Naive B cell (primary cell): Measurements from ENCODE around the gene PKMYT1. TPM values are rescaled to one million over a fixed set of nuclear protein-coding genes. Genes with fewer than 3 reads are reported as not detected.

Source experiments
- ATAC-seq, 2 donors: fragments of 150-1000 bp; cut with Tn5 transposase; 2 replicates each; pipeline ENCODE4 v1.10.0; 2021; ENCODE audit warnings: low read depth in 2 of 2, mild to moderate bottlenecking in 2 of 2, moderate library complexity in 2 of 2
- DNase-seq: peaks from one replicate; pipeline ENCODE4 v3.0.0; 2022
- H3K27ac Mint-ChIP-seq, 6 donors: one replicate each; pipeline ENCODE4 v1.8.0; 2020 to 2022; ENCODE audit warnings: mild to moderate bottlenecking in 6 of 6, mixed read lengths in 6 of 6, moderate library complexity in 5 of 6, inconsistent platforms in 2 of 6
- H3K27me3 Mint-ChIP-seq, 3 donors: one replicate each; pipeline ENCODE4 v1.8.0; 2021 to 2022; ENCODE audit warnings: mixed read lengths in 3 of 3, mild to moderate bottlenecking in 1 of 3
- H3K36me3 Mint-ChIP-seq, 2 donors: one replicate each; pipeline ENCODE4 v1.8.0; 2020 to 2022; ENCODE audit warnings: mixed read lengths in 2 of 2, inconsistent platforms in 1 of 2, mild to moderate bottlenecking in 1 of 2
- H3K4me1 Mint-ChIP-seq, 3 donors: one replicate each; pipeline ENCODE4 v1.8.0; 2020 to 2022; ENCODE audit warnings: mixed read lengths in 3 of 3, inconsistent platforms in 1 of 3, mild to moderate bottlenecking in 1 of 3, moderate library complexity in 1 of 3
- H3K4me3 Mint-ChIP-seq, 8 donors: one replicate each; pipeline ENCODE4 v1.8.0; 2020 to 2022; ENCODE audit warnings: mild to moderate bottlenecking in 8 of 8, mixed read lengths in 8 of 8, moderate library complexity in 8 of 8, inconsistent platforms in 2 of 8
- H3K9me3 Mint-ChIP-seq, 7 donors: one replicate each; pipeline ENCODE4 v1.8.0; 2020 to 2022; ENCODE audit warnings: mixed read lengths in 7 of 7, mild to moderate bottlenecking in 5 of 7, inconsistent platforms in 2 of 7, moderate library complexity in 1 of 7
- polyA plus RNA-seq, 6 donors: library from polyadenylated mRNA; unstranded; fragments of 300-500 nt; fragmentation: Illumina TruSeq; gene quantifications; one replicate each; pipeline ENCODE4 v1.2.3, GENCODE V29; 2021; ENCODE audit warnings: low read depth in 6 of 6

Gene PKMYT1
- polyA plus RNA-seq, 6 donors from 2014 or later, result 0.45 to 0.88 (median 0.62) TPM; not detected in 2

DNA sequence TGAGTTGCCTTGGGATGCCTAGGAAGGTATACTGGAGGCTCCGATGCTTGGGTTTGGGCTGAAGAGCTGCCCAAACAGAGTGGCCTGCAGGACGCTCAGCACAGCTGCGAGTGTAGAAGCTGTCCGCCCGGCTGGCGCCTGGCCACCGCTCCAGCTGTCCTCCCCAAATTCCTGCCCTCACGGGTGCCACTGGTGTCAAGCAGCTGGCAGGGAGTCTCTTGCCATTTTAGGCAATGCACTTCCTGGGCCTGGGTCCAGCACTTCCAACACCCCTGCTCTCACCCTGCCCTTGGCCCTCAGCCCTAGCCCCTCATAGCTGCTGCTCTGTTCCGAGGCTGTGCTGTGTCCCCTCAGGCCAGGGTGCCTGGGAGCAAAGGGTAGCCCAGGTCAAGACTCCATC is 5.2 kb upstream of the PKMYT1 start:
- Mint-ChIP-seq H3K27ac (no peak overlapping the region), H3K27me3 (peaks cover 0 to 35% (median 22%) of the 10 kb centered on the region in 3 donors), H3K4me1 (peaks cover 10 to 26% (median 23%) of the 10 kb centered on the region in 3 donors), H3K36me3 (no peaks in the 10 kb centered on the region), H3K4me3 (peak overlapping the region in 1 of 8 donors; percentile 5), H3K9me3 (no peaks in the 10 kb centered on the region)
- no peak for DNase-seq
- ATAC-seq, result no peak

DNA sequence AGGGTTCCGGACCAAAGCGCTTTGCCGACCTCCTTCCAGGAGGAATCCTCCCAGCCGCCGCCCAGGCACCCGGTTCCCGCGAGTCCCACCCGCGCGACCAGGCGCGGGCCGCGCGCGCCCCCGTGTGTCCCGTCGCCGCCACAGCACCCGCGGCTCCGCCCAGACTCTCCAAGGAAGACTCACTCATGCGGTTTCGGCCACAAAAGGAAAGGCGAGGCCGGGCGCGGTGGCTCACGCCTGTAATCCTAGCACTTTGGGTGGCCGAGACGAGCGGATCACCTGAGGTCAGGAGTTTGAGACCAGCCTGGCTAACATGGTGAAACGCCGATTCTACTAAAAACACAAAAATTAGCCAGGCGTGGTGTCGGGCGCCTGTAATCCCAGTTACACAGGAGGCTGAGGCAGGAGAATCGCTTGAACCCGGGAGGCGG is 3.5 kb upstream of the PKMYT1 start:
- H3K4me3 Mint-ChIP-seq, result peak overlapping the region; percentile 47 to 78 (median 54)
- DNase-seq (peak; percentile 49), ATAC-seq (peak; percentile 43 to 45)
- H3K27ac Mint-ChIP-seq, result peak overlapping the region in 1 of 6 donors; percentile 77
- no peaks in the 10 kb centered on the region for H3K9me3 Mint-ChIP-seq
- no peaks in the 10 kb centered on the region for H3K36me3 Mint-ChIP-seq
- peaks cover 0 to 18% (median 5%) of the 10 kb centered on the region in 3 donors for H3K27me3 Mint-ChIP-seq
- peaks cover 13 to 29% (median 23%) of the 10 kb centered on the region in 3 donors for H3K4me1 Mint-ChIP-seq

DNA sequence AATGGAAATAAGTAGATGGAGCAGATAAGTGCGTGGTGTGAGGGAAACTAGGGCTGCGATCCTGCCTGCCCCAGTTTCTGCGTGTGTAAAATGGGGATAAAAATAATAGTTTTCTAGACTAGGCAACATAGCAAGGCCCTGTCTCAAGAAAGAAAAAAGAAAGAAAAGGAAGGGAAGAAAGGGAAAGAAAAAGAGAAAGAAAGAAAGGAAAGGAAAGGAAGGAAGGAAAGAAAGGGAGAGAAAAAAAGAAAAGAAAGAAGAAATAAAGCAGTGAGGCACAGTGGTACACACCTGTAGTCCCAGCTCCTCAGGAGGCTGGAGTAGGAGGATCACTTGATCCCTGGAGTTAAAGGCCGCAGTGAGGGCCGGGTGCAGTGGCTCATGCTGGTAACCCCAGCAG is 2.2 kb upstream of the PKMYT1 start:
- Mint-ChIP-seq H3K4me1 (peaks cover 13 to 29% (median 23%) of the 10 kb centered on the region in 3 donors), H3K27ac (peak overlapping the region in 1 of 6 donors; percentile 82), H3K4me3 (peak overlapping the region in 7 of 8 donors; percentile 36 to 93 (median 79)), H3K9me3 (no peaks in the 10 kb centered on the region), H3K36me3 (no peaks in the 10 kb centered on the region), H3K27me3 (peaks cover 0 to 8% (median 0%) of the 10 kb centered on the region in 3 donors)
- DNase-seq, result no peak
- ATAC-seq, result no peak

DNA sequence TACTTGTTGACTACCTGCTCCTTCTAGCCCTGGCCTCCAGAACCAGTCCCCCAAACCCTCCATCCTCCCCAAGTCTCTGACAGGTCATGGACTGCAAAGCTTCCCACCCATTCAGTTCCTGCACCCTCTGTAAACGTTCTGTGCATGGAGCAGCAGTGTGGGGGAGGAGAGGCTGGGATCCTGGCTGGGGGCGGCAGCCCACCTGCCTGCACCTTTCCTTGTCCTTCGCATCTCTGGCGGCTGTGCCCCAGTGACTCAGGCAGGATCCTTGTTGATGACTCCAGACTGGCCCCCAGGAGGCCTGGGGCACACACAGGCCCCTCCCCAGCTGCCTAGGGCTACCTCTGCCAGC is 1.6 kb upstream of the PKMYT1 start:
- DNase-seq (no peak), ATAC-seq (no peak)
- Mint-ChIP-seq H3K27ac (peak overlapping the region in 4 of 6 donors; percentile 49 to 91 (median 54)), H3K36me3 (no peaks in the 10 kb centered on the region), H3K4me3 (peak overlapping the region; percentile 36 to 93 (median 80)), H3K27me3 (peaks cover 0 to 6% (median 3%) of the 10 kb centered on the region in 3 donors), H3K4me1 (peaks cover 13 to 29% (median 23%) of the 10 kb centered on the region in 3 donors), H3K9me3 (no peaks in the 10 kb centered on the region)

DNA sequence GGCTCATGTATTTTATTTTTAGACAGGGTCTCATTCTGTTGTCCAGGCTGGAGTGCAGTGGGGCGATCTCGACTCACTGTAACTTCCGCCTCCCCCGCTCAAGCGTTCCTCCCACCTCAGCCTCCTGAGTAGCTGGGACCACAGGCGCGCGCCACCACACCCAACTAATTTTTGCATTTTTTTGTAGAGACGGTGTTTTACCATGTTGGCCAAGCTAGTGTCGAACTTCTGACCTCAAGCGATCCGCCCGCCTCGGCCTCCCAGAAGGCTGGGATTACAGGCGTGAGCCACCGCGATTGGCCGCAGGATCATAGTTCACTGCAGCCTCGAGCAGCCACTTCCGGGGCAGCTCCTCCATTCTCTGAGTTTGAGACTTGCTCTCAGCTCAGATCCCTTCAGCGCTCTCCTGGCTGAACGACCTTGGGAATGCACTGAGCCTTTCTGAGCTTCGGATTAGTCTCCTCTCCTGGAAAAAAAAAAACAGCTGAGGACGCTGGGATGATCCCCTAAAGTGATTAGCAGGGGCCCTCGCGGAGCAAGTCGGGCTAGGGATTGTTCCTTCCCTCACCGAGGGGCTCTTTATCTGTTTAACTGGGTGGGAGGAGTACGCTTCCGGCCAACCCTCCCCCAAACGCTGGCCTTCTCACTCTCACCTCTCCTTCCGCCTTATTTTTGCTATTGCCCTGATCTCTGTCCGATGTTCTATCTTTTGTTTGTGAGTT is 1.1 kb upstream of the PKMYT1 start:
- H3K27ac Mint-ChIP-seq, result peak overlapping the region in 5 of 6 donors; percentile 21 to 91 (median 52)
- H3K27me3 Mint-ChIP-seq, result peaks cover 0 to 4% (median under 1%) of the 10 kb centered on the region in 3 donors
- H3K9me3 Mint-ChIP-seq, result no peaks in the 10 kb centered on the region
- DNase-seq (no peak), ATAC-seq (no peak)
- H3K4me1 Mint-ChIP-seq, result peaks cover 13 to 29% (median 23%) of the 10 kb centered on the region in 3 donors
- no peaks in the 10 kb centered on the region for H3K36me3 Mint-ChIP-seq
- H3K4me3 Mint-ChIP-seq, result peak overlapping the region; percentile 78 to 93 (median 84)

DNA sequence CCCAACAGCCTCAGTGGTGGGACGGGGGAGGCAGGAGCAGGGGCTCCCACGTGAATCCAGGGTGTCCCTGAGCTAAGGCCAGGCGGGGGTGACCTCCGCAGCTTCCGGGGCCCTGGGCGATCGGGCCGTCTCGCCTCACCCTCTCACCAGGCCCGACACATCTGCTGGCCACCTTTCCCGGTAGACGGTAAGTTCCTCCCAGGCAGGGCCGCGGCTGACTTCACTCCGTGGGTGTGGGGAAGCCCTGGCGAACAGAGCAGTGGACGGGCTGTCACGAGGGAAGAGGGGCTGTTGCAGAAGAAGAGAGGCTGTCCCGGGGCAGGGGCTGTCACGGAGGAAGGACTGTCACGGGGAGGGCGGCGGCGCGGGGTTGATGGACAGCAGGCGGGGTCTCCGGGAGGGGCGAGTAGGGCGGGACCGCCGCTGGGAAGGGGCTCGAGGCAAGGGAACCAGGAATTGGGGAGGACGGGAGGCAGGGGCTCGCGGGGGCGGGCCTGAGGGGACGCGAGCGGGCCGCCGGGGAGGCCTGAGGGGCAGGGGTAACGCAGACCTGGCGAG is 498 bp downstream of the PKMYT1 start:
- Mint-ChIP-seq H3K27ac (no peak overlapping the region), H3K36me3 (no peaks in the 10 kb centered on the region), H3K9me3 (no peaks in the 10 kb centered on the region), H3K27me3 (peaks cover 0 to 4% (median 0%) of the 10 kb centered on the region in 3 donors), H3K4me3 (peak overlapping the region in 7 of 8 donors; percentile 21 to 79 (median 53)), H3K4me1 (peaks cover 13 to 29% (median 23%) of the 10 kb centered on the region in 3 donors)
- DNase-seq (no peak), ATAC-seq (no peak)

DNA sequence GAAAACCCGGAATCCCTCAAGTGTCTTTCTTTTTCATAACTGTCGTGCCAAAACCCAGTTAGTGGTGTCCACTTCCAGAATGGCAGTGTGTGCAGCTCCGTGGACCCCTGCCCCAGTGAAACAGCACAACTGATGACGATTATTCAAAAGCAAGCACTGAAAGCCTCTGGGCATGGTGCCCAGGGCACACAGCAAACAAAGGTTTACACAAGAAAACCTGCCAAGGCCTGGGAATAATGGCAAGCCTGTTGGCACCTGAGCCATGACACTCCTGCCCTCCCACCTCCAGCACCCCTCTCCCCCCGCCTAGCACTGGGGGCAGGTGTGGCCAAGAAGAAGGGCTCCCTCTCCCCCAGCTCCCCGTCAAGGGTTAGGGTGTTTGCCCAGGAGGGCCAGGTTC is 2.8 kb downstream of the PKMYT1 start:
- ATAC-seq (no peak), DNase-seq (no peak)
- Mint-ChIP-seq H3K36me3 (no peaks in the 10 kb centered on the region), H3K27ac (no peak overlapping the region), H3K4me3 (peak overlapping the region in 2 of 8 donors; percentile 36 to 46), H3K9me3 (no peaks in the 10 kb centered on the region), H3K4me1 (peaks cover 11 to 21% (median 13%) of the 10 kb centered on the region in 3 donors), H3K27me3 (peaks cover 4% of the 10 kb centered on the region in 3 donors)

DNA sequence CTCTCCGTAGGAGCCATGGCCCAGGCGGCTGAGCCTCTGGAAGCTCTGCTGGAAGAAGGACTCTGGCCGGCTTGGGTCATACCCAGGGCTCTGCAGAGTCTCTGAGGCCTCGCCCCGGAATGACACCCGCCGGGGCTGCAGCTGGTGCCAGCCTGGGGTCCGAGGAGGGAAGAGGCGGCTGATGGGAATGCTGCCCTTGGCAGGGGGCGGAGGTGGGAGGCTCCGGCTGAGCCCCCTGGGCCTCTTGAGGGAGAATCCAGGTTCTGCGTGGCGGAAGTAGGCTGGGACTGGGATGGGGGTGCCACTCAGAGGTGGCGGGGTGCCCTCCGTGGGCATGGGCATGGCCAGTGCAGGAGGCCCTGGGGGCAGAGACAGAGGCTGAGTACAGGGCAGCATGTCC is 3.6 kb downstream of the PKMYT1 start:
- Mint-ChIP-seq H3K36me3 (no peaks in the 10 kb centered on the region), H3K4me1 (peaks cover 10 to 16% (median 13%) of the 10 kb centered on the region in 3 donors), H3K27ac (no peak overlapping the region), H3K4me3 (peak overlapping the region in 1 of 8 donors; percentile 46), H3K27me3 (peaks cover 4 to 11% (median 11%) of the 10 kb centered on the region in 3 donors), H3K9me3 (no peaks in the 10 kb centered on the region)
- ATAC-seq (no peak), DNase-seq (no peak)

DNA sequence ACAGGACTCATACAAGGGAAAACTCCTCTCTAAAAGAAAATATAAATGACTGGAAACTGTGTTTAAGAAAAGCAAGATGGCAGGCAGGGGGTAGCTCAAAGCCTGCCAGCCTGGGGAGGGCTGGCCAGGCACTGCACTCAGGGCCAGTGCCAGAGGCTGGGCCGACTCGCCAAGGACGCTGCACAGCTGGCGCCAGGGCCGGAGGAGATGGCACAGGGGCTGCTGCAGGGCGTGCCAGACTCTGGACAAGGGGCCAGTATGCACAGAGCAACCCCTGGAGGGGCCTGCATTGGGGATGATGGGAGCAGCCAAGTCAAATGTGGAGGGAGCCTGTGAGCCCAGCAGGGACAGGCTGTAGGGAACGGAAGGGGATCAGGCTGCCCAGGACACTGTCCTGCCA is 4.0 kb downstream of the PKMYT1 start:
- no peaks in the 10 kb centered on the region for H3K36me3 Mint-ChIP-seq
- peaks cover 7 to 11% (median 11%) of the 10 kb centered on the region in 3 donors for H3K4me1 Mint-ChIP-seq
- H3K27ac Mint-ChIP-seq, result peak overlapping the region in 1 of 6 donors; percentile 9
- ATAC-seq (no peak), DNase-seq (no peak)
- no peaks in the 10 kb centered on the region for H3K9me3 Mint-ChIP-seq
- peaks cover 4 to 15% (median 12%) of the 10 kb centered on the region in 3 donors for H3K27me3 Mint-ChIP-seq
- no peak overlapping the region for H3K4me3 Mint-ChIP-seq

DNA sequence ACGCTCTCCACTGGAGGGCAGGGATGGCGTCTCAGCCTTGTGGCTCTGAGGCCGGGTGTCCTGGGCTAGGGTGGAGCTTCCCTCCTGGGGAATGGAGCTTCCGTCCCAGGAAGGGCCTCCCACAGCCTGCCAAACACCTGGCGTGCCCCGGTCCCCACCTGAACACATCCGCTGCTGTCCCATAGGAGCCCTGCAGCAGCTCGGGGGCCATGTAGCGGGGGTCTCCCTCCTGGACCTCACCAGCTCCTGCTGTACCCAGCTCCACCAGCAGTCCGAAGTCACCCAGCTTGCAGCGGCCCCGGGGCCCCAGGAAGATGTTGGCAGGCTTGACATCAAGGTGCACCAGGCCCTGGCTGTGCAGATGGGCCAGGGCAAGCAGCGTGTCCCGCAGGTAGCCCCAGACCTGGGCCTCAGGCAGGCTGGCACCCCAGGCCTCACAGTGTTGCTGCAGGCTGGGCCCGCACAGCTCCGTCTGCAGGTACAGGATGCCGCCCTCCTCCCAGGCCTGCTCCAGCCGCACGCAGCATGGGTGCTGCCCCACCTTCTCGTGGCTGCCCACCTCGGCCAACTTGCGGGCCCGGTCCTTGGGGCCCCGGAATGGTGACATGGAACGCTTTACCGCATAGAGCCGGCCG is 5.0 kb downstream of the PKMYT1 start:
- Mint-ChIP-seq H3K4me1 (peaks cover 7 to 20% (median 11%) of the 10 kb centered on the region in 3 donors), H3K27ac (no peak overlapping the region), H3K9me3 (no peaks in the 10 kb centered on the region), H3K4me3 (no peak overlapping the region), H3K27me3 (peaks cover 4 to 20% (median 18%) of the 10 kb centered on the region in 3 donors), H3K36me3 (no peaks in the 10 kb centered on the region)
- DNase-seq (no peak), ATAC-seq (no peak)

DNA sequence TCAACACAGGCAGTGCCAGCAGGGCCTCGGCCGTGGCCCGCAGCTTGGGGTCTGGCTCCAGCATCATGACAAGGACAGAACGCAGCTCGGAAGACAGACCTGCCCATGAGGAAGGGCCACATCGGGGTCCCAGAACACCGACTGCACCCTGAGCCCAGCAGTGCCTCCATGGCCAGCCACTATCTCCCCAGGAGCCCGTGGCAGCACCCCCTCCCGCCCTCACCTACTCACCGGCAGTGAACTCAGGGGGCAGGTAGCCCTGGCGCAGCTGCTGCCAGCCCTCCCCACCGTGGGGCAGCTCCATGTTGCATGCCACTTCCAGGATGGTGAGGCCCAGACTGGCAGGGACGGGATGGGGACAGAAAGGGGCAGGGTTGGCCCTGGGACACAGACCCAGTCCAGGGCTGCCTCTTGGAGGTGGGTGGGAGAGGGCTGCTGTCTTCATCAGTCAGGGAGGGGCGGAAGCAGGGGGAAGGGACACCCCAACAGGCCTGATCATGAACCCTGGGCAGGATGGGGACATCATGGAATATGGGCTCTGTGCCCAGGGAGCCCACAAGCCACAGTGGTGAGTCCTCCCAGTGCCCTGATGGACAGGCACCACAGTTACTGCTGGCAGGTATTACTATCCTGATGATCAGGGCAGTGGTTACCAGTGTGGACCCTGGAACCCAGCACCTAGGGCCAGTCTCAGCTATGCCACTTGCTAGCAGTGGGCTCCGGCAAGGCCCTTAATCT is 5.8 kb downstream of the PKMYT1 start:
- no peaks in the 10 kb centered on the region for H3K36me3 Mint-ChIP-seq
- H3K9me3 Mint-ChIP-seq, result no peaks in the 10 kb centered on the region
- H3K4me3 Mint-ChIP-seq, result peak overlapping the region in 1 of 8 donors; percentile 33
- peaks cover 4 to 20% (median 18%) of the 10 kb centered on the region in 3 donors for H3K27me3 Mint-ChIP-seq
- DNase-seq (no peak), ATAC-seq (no peak)
- H3K27ac Mint-ChIP-seq, result no peak overlapping the region
- peaks cover 4 to 21% (median 8%) of the 10 kb centered on the region in 3 donors for H3K4me1 Mint-ChIP-seq

DNA sequence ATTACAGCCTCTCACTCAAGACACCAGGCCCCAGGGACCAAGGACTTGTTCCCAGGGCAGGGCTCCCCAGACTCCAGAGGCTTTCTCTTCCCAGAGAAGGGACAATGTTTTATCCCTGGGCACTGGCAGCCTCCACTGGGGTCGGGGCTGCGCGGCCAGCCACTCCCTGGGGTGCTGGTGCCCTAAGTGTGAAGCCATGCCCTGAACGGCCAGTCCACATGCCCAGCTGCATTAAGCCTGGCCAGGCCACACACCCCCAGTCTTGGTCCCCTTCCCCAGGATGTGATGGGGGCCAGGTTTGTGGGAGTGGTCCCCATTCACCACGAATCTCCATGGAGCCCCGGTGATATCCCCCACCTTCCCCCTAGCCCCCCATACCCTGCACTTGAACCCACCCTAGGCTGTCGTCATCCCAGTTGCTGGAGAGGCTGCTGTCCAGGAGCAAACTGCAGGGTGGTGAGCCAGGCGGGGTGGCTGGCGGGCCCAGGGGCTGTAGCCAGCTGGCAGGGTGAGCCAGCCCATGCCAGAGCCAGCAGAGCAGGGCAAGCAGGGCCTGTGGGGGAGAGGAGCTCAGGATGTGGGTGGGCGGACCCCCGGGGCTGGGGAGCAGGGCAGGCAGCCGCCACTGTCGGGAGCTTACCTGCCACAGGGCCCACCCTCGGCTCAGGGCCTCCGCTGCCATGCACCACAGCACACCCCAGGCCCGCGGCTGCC is 6.5 kb downstream of the PKMYT1 start:
- Mint-ChIP-seq H3K4me1 (peaks cover 5 to 22% (median 10%) of the 10 kb centered on the region in 3 donors), H3K9me3 (no peaks in the 10 kb centered on the region), H3K27me3 (peaks cover 4 to 20% (median 19%) of the 10 kb centered on the region in 3 donors), H3K27ac (no peak overlapping the region), H3K36me3 (no peaks in the 10 kb centered on the region), H3K4me3 (no peak overlapping the region)
- no peak for DNase-seq
- no peak for ATAC-seq
